GM18858 (cell line): Measurements from ENCODE around the gene PCGF1.
"Not testable (repeated sequence)": the region's sequence is repeated elsewhere in the genome, so short reads cannot be mapped to it uniquely, and the experiment has no call there.

Source experiments
- ATAC-seq: cut with Tn5 transposase; IDR thresholded peaks from one replicate; pipeline ENCODE4 v1.9.1; 2021; ENCODE audit not compliant: unreplicated experiment

Gene PCGF1

DNA sequence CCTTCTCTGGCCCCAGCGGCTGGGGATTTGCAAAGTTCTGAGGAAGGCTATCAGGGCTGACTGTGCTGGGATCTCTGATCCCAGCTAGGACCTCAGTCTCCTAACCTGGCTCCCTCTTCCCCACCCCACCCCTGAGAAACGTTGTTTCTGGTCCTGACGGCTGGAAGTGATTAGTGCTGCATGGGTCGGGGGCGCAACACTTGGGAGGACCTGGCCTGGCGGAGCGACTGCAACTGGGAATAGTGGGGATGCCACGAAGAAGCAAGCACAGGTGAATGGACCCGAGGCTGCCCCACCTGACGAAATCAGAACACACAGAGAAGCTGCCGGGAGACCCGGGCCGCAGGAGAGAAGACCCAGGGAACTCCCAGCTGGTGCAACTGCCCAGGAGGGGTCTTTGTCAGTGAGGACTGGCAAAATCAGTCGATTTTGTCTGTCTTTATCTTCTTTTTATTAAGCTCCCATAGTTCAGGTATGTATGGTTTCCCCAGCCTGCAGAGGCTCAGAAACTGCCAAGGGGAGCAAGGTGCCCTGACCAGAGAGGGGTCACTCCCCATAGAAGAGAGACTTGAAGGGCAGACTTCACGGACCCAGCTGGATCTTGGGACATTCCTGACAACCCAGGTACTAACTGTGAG, 7.4 kb downstream of the PCGF1 start:
- ATAC-seq = no peak

DNA sequence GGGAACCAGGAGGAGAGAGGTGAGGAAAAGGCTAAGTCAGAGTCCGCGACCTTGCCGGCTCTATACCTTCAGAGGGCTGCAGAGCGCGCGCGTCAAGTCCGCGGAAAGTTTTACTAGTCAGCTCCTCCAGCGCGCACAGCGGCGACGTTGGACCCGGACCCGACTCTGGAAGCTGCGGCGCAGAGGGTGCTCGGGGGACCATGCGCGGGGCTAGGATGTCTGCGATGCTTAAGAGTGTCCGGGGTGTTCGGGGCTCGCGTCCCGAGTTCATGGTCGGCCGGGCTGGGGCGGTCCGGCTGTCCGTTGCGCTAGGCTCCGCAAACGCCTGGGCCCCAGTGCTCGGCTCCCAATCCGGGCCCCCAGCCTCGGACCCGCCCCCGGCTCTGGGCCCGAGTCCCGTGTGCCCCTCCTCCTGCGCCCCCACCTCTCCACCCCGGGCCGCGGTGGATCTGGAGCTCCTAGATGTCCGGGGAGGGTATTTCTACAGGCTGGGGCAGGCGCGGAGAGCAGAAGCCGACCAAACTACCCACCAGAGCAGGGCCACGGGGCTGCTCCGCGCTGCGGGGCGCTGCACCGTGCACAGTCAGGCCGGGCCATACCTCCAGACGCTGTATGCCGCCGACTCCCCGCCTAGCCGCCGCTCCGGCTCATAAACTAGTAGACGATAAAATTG, 8.1 kb downstream of the PCGF1 start, which contains the start of gene LBX2:
LBX2 (minus strand) TSS at position 337 of the 673 bp plus-strand sequence; CDS start at position 271, 66 bp downstream.
- no peak for ATAC-seq

DNA sequence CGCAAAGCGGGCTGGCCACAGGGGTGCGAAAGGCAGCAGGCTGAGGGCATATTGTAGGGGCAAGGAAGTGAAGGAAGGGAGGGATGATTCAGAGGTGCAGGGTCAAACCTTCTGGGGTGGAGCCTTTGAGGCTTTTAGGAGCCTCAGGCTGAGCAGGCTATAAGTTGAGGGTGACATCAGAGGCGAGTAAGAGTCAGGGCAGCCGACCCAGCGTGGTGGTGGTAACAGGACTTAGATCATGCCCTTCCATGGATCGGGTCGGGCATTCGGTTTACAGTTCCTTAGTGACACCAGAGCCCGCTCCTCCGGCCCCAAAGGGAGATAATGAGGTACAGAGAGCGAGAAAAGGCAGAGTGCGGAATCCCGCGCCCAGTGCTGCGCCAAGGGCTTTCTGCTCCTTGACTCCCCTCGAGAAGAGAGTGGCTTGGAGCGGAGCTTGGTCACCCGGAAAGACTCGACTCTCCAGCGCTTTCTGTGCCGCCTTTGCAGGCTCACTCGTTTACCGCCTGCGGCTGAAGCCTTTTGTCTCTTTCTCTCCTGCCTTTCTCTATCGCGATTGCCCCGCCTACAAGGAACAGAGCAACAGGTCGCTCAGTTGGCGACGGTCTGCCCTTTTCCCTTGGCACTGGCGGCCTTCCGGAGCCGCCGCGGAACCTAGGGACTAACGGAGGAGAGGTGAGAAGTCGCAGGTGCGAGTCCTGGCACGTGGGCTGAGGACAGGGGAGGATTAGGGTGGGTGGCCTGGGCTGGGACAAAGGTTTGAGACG, 8.8 kb downstream of the PCGF1 start:
- ATAC-seq = no peak

DNA sequence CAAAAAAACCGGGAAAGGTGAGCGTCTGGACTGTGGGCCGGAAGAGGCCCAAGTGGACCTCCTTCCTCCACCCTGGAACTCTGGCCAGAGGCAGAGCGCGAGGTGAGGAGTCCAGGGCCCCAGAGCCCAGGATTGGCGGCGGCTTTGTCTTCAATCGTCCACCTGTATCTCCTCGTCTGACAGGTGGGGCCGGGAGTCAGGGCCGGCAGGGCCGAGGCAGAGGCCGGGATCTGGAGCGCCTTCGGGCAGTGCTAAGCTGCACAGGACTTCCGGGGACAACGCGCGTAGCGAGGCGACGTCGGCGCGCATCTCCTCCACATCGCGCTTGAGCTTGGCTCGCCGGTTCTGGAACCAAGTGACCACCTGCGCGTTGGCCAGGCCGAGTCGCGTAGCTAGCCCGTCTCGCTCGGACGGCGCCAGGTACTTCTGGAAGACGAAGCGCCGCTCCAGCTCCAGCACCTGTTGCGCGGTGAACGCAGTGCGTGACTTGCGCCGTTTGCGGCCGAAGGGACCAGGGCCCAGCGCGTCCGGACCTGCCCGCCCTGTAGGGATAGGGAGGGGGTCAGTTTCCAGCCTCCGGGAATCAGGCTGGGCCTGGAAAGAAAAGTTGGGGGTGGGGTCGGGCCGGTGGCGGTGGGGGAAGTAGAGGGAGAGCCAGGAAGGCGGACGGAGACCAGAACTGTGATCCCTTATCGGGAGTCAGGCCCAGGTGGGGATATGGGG, 9.6 kb downstream of the PCGF1 start:
- ATAC-seq = no peak

- no peak for ATAC-seq
Observed at GRCh38 chr2:74496997-74497776, 10.3 kb downstream of the PCGF1 start.

GRCh38 chr2:74495440-74495839, 12.1 kb downstream of the PCGF1 start:
- no peak for ATAC-seq

DNA sequence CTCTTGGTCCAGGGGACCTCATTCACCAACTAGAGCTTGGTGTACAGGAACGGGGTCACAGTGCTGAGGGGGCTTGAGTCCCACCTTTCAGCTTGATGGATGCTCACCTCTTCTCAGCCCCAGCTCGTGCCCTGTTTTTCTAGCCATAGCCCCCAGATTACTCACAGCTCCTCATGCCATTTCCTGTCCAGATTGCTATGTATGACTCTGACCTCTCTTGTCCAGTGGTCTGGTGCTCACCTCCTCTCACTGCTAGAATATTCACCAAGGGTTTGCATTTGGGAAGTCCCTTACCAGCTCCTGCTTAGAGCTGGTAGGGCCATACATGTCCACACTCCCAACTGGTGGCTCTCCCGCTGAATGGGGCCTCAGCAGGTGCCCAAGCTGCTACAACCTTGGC, 13.9 kb downstream of the PCGF1 start:
- ATAC-seq = no peak

DNA sequence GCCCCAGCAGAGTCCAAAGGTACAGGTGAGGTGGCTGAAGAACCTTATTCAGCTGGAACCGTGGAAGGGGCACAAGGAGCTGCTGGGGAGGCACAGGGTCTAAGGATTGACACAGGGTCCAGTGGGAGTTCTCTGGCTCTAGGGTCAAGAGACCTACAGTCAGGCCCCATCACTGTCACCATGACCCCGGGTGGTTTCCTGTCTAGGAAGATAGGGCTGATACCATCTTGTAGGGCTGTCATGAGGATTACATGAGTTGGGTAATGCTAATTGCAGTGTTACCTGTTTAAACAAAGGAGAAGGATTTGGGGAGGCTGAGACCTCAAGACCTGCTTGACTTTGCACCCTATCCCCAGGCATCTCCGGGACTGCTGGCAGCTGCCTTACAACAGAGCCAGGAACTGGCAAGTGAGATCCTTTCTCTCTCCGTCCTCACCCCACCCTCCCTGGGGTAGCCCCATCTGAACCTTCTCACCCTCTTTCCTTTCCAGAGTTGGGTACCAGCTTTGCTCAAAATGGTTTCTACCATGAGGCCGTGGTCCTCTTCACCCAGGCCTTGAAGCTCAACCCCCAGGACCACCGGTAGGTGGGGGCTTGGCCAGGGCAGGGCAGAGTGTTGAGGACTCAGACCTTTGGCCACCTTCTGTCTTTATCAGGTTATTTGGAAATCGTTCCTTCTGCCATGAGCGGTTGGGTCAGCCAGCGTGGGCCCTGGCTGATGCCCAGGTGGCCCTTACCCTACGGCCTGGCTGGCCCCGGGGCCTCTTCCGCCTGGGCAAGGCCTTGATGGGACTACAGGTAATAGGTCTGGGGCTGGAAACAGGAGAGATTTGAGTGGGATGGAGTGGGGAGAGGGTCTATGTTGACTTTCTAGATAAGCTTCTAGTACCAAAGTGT, 15.6 kb downstream of the PCGF1 start:
- ATAC-seq = no peak

GRCh38 chr2:74489906-74490305, 17.6 kb downstream of the PCGF1 start:
- ATAC-seq = no peak

GRCh38 chr2:74488643-74489481, 18.6 kb downstream of the PCGF1 start:
- no peak for ATAC-seq

- ATAC-seq = no peak
Observed at GRCh38 chr2:74486141-74486540, 21.4 kb downstream of the PCGF1 start.

GRCh38 chr2:74483675-74484164, 23.8 kb downstream of the PCGF1 start:
- ATAC-seq = not testable (repeated sequence)

GRCh38 chr2:74482801-74483674, 24.5 kb downstream of the PCGF1 start, which contains the start of the genes CCDC142 and TTC31:
TSS of gene CCDC142 (minus strand) at chr2:74482998. CDS start at chr2:74482837, 161 bp downstream.
TSS of gene TTC31 (plus strand) at chr2:74483081. CDS start at chr2:74483096, 15 bp downstream.
- ATAC-seq = peak; percentile 78

DNA sequence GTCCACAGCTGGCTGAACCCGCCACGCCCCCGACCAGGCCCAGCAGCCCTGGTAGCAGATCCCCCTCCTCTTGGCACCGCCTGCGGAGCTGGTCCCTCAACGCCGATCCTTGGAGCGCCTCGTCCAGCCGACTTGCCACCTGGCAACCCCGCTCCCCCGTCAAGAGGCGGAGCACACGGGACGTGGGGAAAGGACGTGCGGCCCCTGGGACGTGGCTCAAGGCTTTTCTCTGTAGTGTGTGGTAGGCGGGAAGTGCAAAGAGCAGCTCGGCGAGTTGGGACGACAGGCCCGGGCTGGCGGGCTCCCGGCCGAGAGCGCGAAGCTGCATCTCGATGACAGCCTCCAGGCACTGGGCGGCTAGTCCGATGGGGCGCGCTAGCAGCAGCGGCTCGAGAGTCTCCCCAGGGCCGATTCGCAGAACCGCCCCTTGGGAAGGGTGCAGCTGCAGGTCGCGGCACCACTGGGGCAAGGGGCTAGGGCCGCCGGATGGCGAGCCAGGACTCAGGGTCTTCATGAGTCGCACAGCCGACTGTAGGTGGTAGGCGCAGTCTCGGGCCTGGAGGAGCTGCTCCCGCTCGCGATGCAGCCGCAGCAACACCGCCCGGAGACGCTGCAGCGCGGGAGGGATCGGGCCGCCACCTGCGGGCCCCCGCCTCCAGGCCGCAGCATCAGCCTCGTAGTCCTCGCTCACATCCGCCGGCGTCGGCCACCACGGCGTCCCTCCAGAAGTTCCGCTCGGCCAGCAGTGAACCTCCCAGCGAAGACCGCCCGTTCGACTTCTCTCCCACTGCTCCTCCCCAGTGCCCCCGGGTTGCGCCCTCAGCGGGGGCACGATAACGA, 25.3 kb downstream of the PCGF1 start:
- ATAC-seq = peak; percentile 26

DNA sequence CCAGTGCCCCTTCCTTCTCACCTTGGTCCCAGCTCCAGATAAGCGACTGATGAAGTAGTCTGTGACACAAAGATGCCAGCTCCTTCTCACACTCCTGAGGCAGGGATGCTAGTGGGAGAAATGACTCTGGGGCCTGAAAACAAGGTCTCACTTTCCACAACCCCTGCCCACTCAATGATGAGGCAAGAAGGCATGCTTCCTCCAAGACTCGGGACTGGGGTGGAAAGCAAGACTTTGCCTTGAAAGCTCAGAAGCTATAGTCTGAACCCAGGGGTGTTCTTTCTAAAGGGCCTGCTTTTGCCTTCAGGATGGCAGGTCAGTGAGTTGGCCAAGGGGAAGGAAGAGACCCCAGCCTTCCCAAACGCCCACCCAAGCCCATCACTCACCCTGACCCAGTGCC, 26.1 kb downstream of the PCGF1 start:
- no peak for ATAC-seq

DNA sequence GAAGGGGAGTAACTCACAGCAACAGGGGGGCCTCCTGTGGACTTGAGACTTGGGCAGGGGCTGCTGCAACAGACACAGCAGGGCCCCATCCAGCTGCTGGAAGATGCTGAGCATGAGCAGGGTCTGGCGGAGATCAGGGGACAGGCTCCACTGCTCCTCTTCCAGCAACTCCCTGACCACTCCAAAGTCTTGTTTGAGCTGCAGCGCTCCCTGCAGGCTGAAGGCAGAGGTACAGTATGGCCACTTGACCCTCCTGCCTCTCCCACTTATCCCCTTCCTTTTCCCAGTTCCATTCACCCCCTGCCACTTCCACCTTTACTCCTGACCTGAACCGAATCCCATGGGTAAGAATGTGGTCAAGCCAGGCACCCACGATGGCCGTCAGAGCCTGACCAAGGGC, 32.6 kb downstream of the PCGF1 start:
- no peak for ATAC-seq
